ENCODE results near the gene LST1. TPM values are rescaled to one million over a fixed set of nuclear protein-coding genes. Genes with fewer than 3 reads are reported as not detected.
A peak's percentile ranks its signal among the peaks of the same experiment; 100 is the strongest.
"Not testable (repeated sequence)": the region's sequence is repeated elsewhere in the genome, so short reads cannot be mapped to it uniquely, and the experiment has no call there.

LST1 gene
- total RNA-seq, 1 donor from 2014 or later: 6.5 TPM

- Histone ChIP-seq H3K4me3 (peak overlapping the region; percentile 29), H3K4me1 (peaks cover 16% of the 10 kb centered on the region), H3K36me3 (no peaks in the 10 kb centered on the region), H3K27ac (replicated peaks) (peak overlapping the region; percentile 49), H3K9me3 (replicated peaks) (no peaks in the 10 kb centered on the region), H3K27me3 (ENCODE audit: low read depth) (no peaks in the 10 kb centered on the region)
- DNase-seq: no peak
- intact Hi-C loops (cut with micrococcal nuclease): no loop called here
- TF ChIP-seq CTCF (IDR thresholded peaks at IDR 0.05; ENCODE audit: borderline replicate concordance): no peak
These were observed 663 bp downstream of the LST1 start for GRCh38 chr6:31586599-31587281.

- Histone ChIP-seq H3K9me3 (replicated peaks) (no peaks in the 10 kb centered on the region), H3K4me3 (peak overlapping the region; percentile 29), H3K36me3 (no peaks in the 10 kb centered on the region), H3K27me3 (ENCODE audit: low read depth) (no peaks in the 10 kb centered on the region), H3K4me1 (peaks cover 3% of the 10 kb centered on the region), H3K27ac (replicated peaks) (peak overlapping the region; percentile 49)
- intact Hi-C loops (cut with micrococcal nuclease): no loop called here
- TF ChIP-seq CTCF (IDR thresholded peaks at IDR 0.05; ENCODE audit: borderline replicate concordance): no peak
- DNase-seq: no peak
These were observed 2.0 kb downstream of the LST1 start for GRCh38 chr6:31587791-31588777.

- no peak overlapping the region for H3K4me3 ChIP-seq
- no peaks in the 10 kb centered on the region for H3K36me3 ChIP-seq
- no peaks in the 10 kb centered on the region for H3K27me3 ChIP-seq (ENCODE audit: low read depth)
- peaks cover 3% of the 10 kb centered on the region for H3K4me1 ChIP-seq
- TF ChIP-seq CTCF (IDR thresholded peaks at IDR 0.05; ENCODE audit: borderline replicate concordance): no peak
- DNase-seq: no peak
- H3K27ac ChIP-seq (replicated peaks): no peak overlapping the region
- no peaks in the 10 kb centered on the region for H3K9me3 ChIP-seq (replicated peaks)
- intact Hi-C loops (cut with micrococcal nuclease): no loop called here
These were observed 3.0 kb downstream of the LST1 start for GRCh38 chr6:31588871-31589650.

- H3K4me1 ChIP-seq; H3K9me3 ChIP-seq (replicated peaks); H3K27me3 ChIP-seq (ENCODE audit: low read depth); H3K36me3 ChIP-seq; H3K27ac ChIP-seq (replicated peaks); DNase-seq; intact Hi-C loops (cut with micrococcal nuclease); H3K4me3 ChIP-seq: not testable (repeated sequence)
These were observed 4.6 kb downstream of the LST1 start for GRCh38 chr6:31590691-31591090.

- Histone ChIP-seq H3K27me3 (ENCODE audit: low read depth) (no peaks in the 10 kb centered on the region), H3K27ac (replicated peaks) (no peak overlapping the region), H3K36me3 (no peaks in the 10 kb centered on the region), H3K9me3 (replicated peaks) (no peaks in the 10 kb centered on the region), H3K4me3 (no peak overlapping the region), H3K4me1 (no peaks in the 10 kb centered on the region)
- DNase-seq: no peak
- no peak for TF ChIP-seq CTCF (IDR thresholded peaks at IDR 0.05; ENCODE audit: borderline replicate concordance)
- intact Hi-C loops (cut with micrococcal nuclease): no loop called here
These were observed 6.3 kb downstream of the LST1 start for GRCh38 chr6:31592396-31592771.
